Activated T-helper 2 cell treated with anti-CD3 and anti-CD28 coated beads, Interferon-gamma antibody, Interleukin-2, Interleukin-4, amounts not matched to agents 10 μg/mL and 5 μg/mL and 100 μg/mL, durations not matched to agents 14 hours and 24 hours and 36 hours (primary cell): ENCODE measurements around the gene PDZD8. TPM values are rescaled to one million over a fixed set of nuclear protein-coding genes. Genes with fewer than 3 reads are reported as not detected.
"Not testable (repeated sequence)": the region's sequence is repeated elsewhere in the genome, so short reads cannot be mapped to it uniquely, and the experiment has no call there.

Experiments
- DNase-seq: peaks from one replicate; pipeline ENCODE4 v3.0.0; 2021; ENCODE audit warnings: low spot score
- H3K27ac Mint-ChIP-seq: one replicate; pipeline ENCODE4 v1.8.0; 2021; ENCODE audit warnings: mixed read lengths
- H3K27me3 Mint-ChIP-seq: one replicate; pipeline ENCODE4 v1.8.0; 2021; ENCODE audit warnings: low read depth, mixed read lengths
- H3K36me3 Mint-ChIP-seq: one replicate; pipeline ENCODE4 v1.8.0; 2021; ENCODE audit warnings: low read depth, mixed read lengths
- H3K4me1 Mint-ChIP-seq: one replicate; pipeline ENCODE4 v1.8.0; 2021; ENCODE audit warnings: low read depth, mixed read lengths
- H3K4me3 Mint-ChIP-seq: one replicate; pipeline ENCODE4 v1.8.0; 2021; ENCODE audit warnings: low read depth, mild to moderate bottlenecking, moderate library complexity, mixed read lengths
- H3K9me3 Mint-ChIP-seq: one replicate; pipeline ENCODE4 v1.8.0; 2021; ENCODE audit warnings: mixed read lengths
- intact Hi-C: fragments of 100-400 bp; cut with micrococcal nuclease; formaldehyde crosslinking; loops from one replicate; pipeline ENCODE4 v1.15.1; 2023
- total RNA-seq: library from RNA; stranded (reverse); gene quantifications from 2 replicates; pipeline ENCODE4 v1.2.3, GENCODE V29; 2022

Gene PDZD8
- total RNA-seq, 1 donor from 2014 or later, result 22.0 TPM

- no peaks in the 10 kb centered on the region for H3K9me3 Mint-ChIP-seq
- no peak for DNase-seq
- intact Hi-C loops, result no loop called here
- peaks cover 5% of the 10 kb centered on the region for H3K4me1 Mint-ChIP-seq
- H3K36me3 Mint-ChIP-seq, result no peaks in the 10 kb centered on the region
- no peak overlapping the region for H3K4me3 Mint-ChIP-seq
- H3K27me3 Mint-ChIP-seq, result peaks cover 24% of the 10 kb centered on the region
- no peak overlapping the region for H3K27ac Mint-ChIP-seq
These were observed 125.6 kb downstream of the PDZD8 start for GRCh38 chr10:117249493-117250093.

GRCh38 chr10:117248750-117249465 lies 126.3 kb downstream of the PDZD8 start:
- Mint-ChIP-seq H3K27ac (no peak overlapping the region), H3K27me3 (peaks cover 26% of the 10 kb centered on the region), H3K4me3 (no peak overlapping the region), H3K4me1 (peaks cover 5% of the 10 kb centered on the region), H3K9me3 (no peaks in the 10 kb centered on the region), H3K36me3 (no peaks in the 10 kb centered on the region)
- intact Hi-C loops, result no loop called here
- no peak for DNase-seq

GRCh38 chr10:117246997-117247671 lies 128.1 kb downstream of the PDZD8 start:
- intact Hi-C loops, result no loop called here
- DNase-seq, result no peak
- peaks cover 5% of the 10 kb centered on the region for H3K4me1 Mint-ChIP-seq
- H3K9me3 Mint-ChIP-seq, result no peaks in the 10 kb centered on the region
- H3K27ac Mint-ChIP-seq, result no peak overlapping the region
- H3K27me3 Mint-ChIP-seq, result peaks cover 40% of the 10 kb centered on the region
- H3K36me3 Mint-ChIP-seq, result no peaks in the 10 kb centered on the region
- H3K4me3 Mint-ChIP-seq, result no peak overlapping the region

- Mint-ChIP-seq H3K4me3 (no peak overlapping the region), H3K36me3 (no peaks in the 10 kb centered on the region), H3K27ac (no peak overlapping the region), H3K4me1 (no peaks in the 10 kb centered on the region), H3K27me3 (peaks cover 40% of the 10 kb centered on the region), H3K9me3 (no peaks in the 10 kb centered on the region)
- DNase-seq, result no peak
- intact Hi-C loops, result no loop called here
These were observed 132.8 kb downstream of the PDZD8 start for GRCh38 chr10:117242463-117242832.

- no peaks in the 10 kb centered on the region for H3K4me1 Mint-ChIP-seq
- no peaks in the 10 kb centered on the region for H3K36me3 Mint-ChIP-seq
- no peaks in the 10 kb centered on the region for H3K9me3 Mint-ChIP-seq
- H3K4me3 Mint-ChIP-seq, result no peak overlapping the region
- intact Hi-C loops, result no loop called here
- no peak for DNase-seq
- peaks cover 33% of the 10 kb centered on the region for H3K27me3 Mint-ChIP-seq
- no peak overlapping the region for H3K27ac Mint-ChIP-seq
These were observed 133.4 kb downstream of the PDZD8 start for GRCh38 chr10:117241541-117242462.

- intact Hi-C loops, result no loop called here
- Mint-ChIP-seq H3K27ac (no peak within 1 kb of the TSS), H3K9me3 (no peaks in the 10 kb centered on the region), H3K27me3 (peaks cover 36% of the 10 kb centered on the region), H3K4me1 (no peaks in the 10 kb centered on the region), H3K4me3 (no peak within 1 kb of the TSS), H3K36me3 (no peaks in the 10 kb centered on the region)
- DNase-seq, result no peak
These were observed 134.4 kb downstream of the PDZD8 start, which contains the start of gene SLC18A2 for GRCh38 chr10:117240621-117241529. Gene SLC18A2, plus strand, starts transcription at chr10:117241114. Its CDS starts 580 bp downstream, at chr10:117241694.

- intact Hi-C loops, result no loop called here
- DNase-seq, result no peak
- H3K4me3 Mint-ChIP-seq, result no peak overlapping the region
These were observed 135.3 kb downstream of the PDZD8 start for GRCh38 chr10:117239721-117240620.

GRCh38 chr10:117239051-117239450 lies 136.2 kb downstream of the PDZD8 start:
- no peaks in the 10 kb centered on the region for H3K9me3 Mint-ChIP-seq
- H3K4me3 Mint-ChIP-seq, result no peak overlapping the region
- no peak overlapping the region for H3K27ac Mint-ChIP-seq
- peaks cover 42% of the 10 kb centered on the region for H3K27me3 Mint-ChIP-seq
- H3K36me3 Mint-ChIP-seq, result no peaks in the 10 kb centered on the region
- H3K4me1 Mint-ChIP-seq, result no peaks in the 10 kb centered on the region
- intact Hi-C loops, result no loop called here
- DNase-seq, result no peak

More at GRCh38 chr10:117239721-117240620, 135.3 kb downstream of the PDZD8 start:
- Mint-ChIP-seq H3K27ac (no peak overlapping the region), H3K27me3 (peaks cover 37% of the 10 kb centered on the region), H3K36me3 (no peaks in the 10 kb centered on the region), H3K4me1 (no peaks in the 10 kb centered on the region), H3K9me3 (no peaks in the 10 kb centered on the region)

- intact Hi-C loops, result no loop called here
- no peak overlapping the region for H3K27ac Mint-ChIP-seq
- no peak overlapping the region for H3K4me3 Mint-ChIP-seq
- H3K4me1 Mint-ChIP-seq, result no peaks in the 10 kb centered on the region
- no peaks in the 10 kb centered on the region for H3K9me3 Mint-ChIP-seq
- H3K36me3 Mint-ChIP-seq, result no peaks in the 10 kb centered on the region
- no peak for DNase-seq
- peaks cover 40% of the 10 kb centered on the region for H3K27me3 Mint-ChIP-seq
These were observed 137.7 kb downstream of the PDZD8 start for GRCh38 chr10:117237401-117237991.

- DNase-seq, H3K36me3 Mint-ChIP-seq, H3K4me1 Mint-ChIP-seq, intact Hi-C loops, H3K4me3 Mint-ChIP-seq, H3K27ac Mint-ChIP-seq, H3K9me3 Mint-ChIP-seq: not testable (repeated sequence)
- H3K27me3 Mint-ChIP-seq, result peaks cover 28% of the 10 kb centered on the region
These were observed 145.1 kb downstream of the PDZD8 start for GRCh38 chr10:117230107-117230506.

- no peak for DNase-seq
- intact Hi-C loops, result no loop called here
These were observed 147.0 kb downstream of the PDZD8 start for GRCh38 chr10:117228210-117228609.

More at GRCh38 chr10:117228210-117228609, 147.0 kb downstream of the PDZD8 start:
- no peaks in the 10 kb centered on the region for H3K4me1 Mint-ChIP-seq
- H3K36me3 Mint-ChIP-seq, result no peaks in the 10 kb centered on the region
- peaks cover 15% of the 10 kb centered on the region for H3K27me3 Mint-ChIP-seq
- H3K27ac Mint-ChIP-seq, result no peak overlapping the region
- no peaks in the 10 kb centered on the region for H3K9me3 Mint-ChIP-seq
- no peak overlapping the region for H3K4me3 Mint-ChIP-seq
